ENCODE results near the gene SF3A2.
"Not testable (repeated sequence)": the region's sequence is repeated elsewhere in the genome, so short reads cannot be mapped to it uniquely, and the experiment has no call there.

The SF3A2 gene

DNA sequence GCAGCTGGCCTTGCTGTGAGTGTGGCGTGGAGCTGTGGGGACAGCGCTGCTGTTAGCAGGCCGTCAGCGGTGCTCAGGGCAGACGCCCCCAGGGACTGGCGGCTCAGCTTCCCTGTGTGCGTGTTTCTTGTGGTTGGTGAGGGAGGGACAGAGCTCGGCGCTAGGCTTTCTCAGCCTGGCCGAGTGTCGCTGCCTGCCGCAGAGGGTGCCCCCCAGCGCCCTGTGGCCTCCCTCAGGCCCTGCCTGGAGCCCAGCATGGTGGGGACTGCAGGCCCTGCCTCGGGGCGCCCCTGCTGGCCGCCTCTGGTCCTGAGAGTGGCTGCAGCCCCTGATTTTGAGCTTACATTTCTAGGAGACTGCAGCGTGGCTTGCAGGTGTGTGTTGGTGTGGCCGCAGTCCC, 37.4 kb upstream of the SF3A2 start:
- no peaks in the 10 kb centered on the region for H3K4me1 ChIP-seq (ENCODE audit: insufficient read depth, low read length)
- H3K9me3 ChIP-seq (ENCODE audit: control insufficient read depth, insufficient read depth, low read length), result no peaks in the 10 kb centered on the region
- H3K36me3 ChIP-seq (ENCODE audit: insufficient read depth, low read length), result 0 out of 2 replicates have a peak, but pooled peaks cover 5% of the 10 kb centered on the region
- no peak overlapping the region for H3K9ac ChIP-seq (ENCODE audit: low read depth, low read length)

DNA sequence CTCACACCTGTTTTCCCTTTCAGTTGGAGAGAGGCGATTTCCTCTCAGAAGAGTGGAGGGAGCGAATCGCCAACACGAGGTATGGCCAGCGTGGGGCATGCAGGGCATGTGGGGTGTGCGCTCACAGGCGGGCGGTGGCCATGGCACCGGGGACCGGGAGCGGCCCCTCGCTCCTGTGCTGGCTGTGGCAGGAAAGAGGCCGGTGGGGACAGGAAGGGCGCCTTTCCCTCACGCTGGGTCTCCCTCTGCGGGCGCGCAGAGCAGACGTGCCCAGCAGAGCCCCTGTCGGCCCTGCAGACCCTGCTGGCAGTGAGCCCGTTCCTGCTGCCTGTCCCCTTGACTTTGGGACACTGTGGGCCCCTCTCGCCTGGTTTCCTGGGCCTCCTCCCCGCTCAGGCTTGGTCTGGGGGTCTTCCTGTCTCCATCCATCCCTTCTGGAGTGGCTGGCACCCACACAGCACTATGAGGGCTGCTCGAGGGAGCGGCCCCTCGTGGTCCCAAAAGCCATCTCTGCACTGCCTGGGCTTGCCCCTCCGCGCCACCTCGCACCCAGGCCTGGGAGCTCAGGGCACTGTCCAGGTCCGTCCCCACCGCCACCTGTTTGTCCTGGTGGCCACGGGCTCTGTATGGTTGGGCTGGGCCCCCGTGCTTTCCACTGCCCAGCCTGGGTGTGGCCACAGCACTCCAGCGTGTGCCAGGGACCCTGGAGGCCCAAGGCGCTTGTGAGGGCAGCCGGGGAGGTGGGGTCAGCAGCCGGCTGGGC, 36.6 kb upstream of the SF3A2 start:
- H3K9me3 ChIP-seq (ENCODE audit: control insufficient read depth, insufficient read depth, low read length), result no peaks in the 10 kb centered on the region
- no peak overlapping the region for H3K9ac ChIP-seq (ENCODE audit: low read depth, low read length)
- H3K4me1 ChIP-seq (ENCODE audit: insufficient read depth, low read length), result no peaks in the 10 kb centered on the region
- 0 out of 2 replicates have a peak, but pooled peaks cover 5% of the 10 kb centered on the region for H3K36me3 ChIP-seq (ENCODE audit: insufficient read depth, low read length)

DNA sequence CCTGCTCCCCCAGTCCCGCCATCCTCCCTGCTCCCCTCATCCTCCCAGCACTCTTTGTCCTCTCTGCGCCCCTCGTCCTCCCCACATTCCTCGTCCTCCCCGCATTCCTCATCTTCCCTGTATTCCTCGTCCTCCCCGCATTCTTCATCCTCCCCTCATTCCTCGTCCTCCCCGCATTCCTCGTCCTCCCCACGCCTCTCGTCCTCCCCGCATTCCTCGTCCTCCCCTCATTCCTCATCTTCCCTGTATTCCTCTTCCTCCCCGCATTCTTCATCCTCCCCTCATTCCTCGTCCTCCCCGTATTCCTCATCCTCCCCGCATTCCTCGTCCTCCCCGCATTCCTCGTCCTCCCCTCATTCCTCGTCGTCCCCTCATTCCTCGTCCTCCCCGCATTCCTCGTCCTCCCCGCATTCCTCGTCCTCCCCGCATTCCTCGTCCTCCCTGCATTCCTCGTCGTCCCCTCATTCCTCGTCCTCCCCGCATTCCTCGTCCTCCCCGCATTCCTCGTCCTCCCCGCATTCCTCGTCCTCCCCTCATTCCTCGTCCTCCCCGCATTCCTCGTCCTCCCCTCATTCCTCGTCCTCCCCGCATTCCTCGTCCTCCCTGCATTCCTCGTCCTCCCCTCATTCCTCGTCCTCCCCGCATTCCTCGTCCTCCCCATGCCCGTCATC, 35.9 kb upstream of the SF3A2 start:
- not testable (repeated sequence) for H3K36me3 ChIP-seq (ENCODE audit: insufficient read depth, low read length); H3K9ac ChIP-seq (ENCODE audit: low read depth, low read length); H3K9me3 ChIP-seq (ENCODE audit: control insufficient read depth, insufficient read depth, low read length); H3K4me1 ChIP-seq (ENCODE audit: insufficient read depth, low read length)

DNA sequence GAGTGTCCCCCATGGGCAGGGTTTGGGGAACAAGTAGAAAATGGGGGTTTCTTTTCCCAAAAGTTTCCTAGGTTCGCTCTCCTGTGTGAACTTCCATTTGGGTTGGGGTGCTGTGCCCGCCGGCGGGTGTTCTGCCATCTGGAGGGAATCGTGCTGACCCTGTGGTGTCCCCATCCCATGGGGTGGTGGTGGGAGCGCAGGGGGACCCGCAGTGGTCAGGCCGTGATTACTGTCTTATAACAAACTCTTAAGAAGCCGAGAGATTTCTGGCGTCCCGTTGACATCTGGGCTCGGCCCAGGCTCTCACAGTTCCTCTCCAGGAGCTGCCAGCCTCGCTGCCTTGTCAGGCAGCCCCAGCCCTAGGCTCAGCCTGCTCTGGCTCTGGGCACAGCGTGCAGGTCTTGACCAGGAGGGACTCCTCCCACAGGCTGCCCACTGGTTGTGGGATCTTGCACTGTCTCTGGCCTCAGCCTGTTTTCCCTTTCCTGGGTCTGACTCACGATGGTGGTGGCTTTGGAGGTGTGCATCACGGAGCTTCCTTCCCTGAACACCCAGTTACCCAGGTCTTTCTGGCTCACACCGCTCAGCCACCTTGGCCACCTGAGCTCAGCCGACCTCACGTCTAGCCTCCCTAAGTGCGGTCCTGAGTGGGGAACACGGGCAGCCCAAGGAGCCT, 35.0 kb upstream of the SF3A2 start:
- Histone ChIP-seq H3K4me1 (ENCODE audit: insufficient read depth, low read length) (no peaks in the 10 kb centered on the region), H3K9ac (ENCODE audit: low read depth, low read length) (no peak overlapping the region), H3K9me3 (ENCODE audit: control insufficient read depth, insufficient read depth, low read length) (no peaks in the 10 kb centered on the region), H3K36me3 (ENCODE audit: insufficient read depth, low read length) (0 out of 2 replicates have a peak, but pooled peaks cover 5% of the 10 kb centered on the region)

DNA sequence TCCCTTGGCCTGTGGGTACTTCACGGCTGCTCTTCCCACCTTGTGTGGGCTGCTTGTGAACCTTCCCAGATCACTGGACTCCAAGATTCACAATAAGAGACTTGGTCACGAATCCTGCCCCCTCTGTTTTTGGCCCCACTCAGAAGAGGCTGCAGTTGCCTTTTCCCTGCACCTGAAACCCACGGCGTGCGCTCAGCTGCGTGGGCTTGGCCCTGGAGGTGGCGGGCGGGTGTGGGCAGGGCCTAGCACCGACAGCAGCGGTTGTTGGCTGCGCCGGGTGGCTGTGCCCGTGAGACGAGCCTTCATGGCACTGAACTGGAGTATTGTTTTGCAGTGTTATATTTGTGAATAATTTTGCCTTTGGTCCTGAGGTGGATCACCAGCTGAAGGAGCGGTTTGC, 34.3 kb upstream of the SF3A2 start:
- H3K36me3 ChIP-seq (ENCODE audit: insufficient read depth, low read length), result 0 out of 2 replicates have a peak, but pooled peaks cover 5% of the 10 kb centered on the region
- H3K9ac ChIP-seq (ENCODE audit: low read depth, low read length), result no peak overlapping the region
- H3K9me3 ChIP-seq (ENCODE audit: control insufficient read depth, insufficient read depth, low read length), result no peaks in the 10 kb centered on the region
- no peaks in the 10 kb centered on the region for H3K4me1 ChIP-seq (ENCODE audit: insufficient read depth, low read length)

DNA sequence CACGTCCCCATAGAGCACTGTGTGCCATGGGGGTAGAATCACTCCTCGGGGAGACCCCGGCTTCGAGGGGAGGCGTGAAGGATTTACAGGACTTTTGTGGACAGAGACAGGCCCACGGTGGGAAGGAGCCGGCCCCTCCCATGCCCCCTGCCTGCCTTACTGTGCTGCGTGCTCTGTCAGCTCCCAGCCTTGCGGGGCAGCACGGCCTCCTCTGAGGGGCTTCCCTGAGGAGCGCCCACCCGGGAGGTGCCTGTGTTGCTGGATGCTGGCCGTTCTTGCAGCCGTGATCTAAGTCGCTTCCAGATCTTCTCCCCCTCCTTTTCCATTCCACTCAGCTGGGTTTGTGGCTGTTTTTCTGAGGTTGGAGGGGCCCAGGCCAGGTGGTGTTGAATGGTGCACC, 29.6 kb upstream of the SF3A2 start:
- Histone ChIP-seq H3K9me3 (ENCODE audit: control insufficient read depth, insufficient read depth, low read length) (no peaks in the 10 kb centered on the region), H3K4me1 (ENCODE audit: insufficient read depth, low read length) (peaks cover 4% of the 10 kb centered on the region; the same call in 1 of the 2 replicates), H3K9ac (ENCODE audit: low read depth, low read length) (no peak overlapping the region), H3K36me3 (ENCODE audit: insufficient read depth, low read length) (no peaks in the 10 kb centered on the region)

DNA sequence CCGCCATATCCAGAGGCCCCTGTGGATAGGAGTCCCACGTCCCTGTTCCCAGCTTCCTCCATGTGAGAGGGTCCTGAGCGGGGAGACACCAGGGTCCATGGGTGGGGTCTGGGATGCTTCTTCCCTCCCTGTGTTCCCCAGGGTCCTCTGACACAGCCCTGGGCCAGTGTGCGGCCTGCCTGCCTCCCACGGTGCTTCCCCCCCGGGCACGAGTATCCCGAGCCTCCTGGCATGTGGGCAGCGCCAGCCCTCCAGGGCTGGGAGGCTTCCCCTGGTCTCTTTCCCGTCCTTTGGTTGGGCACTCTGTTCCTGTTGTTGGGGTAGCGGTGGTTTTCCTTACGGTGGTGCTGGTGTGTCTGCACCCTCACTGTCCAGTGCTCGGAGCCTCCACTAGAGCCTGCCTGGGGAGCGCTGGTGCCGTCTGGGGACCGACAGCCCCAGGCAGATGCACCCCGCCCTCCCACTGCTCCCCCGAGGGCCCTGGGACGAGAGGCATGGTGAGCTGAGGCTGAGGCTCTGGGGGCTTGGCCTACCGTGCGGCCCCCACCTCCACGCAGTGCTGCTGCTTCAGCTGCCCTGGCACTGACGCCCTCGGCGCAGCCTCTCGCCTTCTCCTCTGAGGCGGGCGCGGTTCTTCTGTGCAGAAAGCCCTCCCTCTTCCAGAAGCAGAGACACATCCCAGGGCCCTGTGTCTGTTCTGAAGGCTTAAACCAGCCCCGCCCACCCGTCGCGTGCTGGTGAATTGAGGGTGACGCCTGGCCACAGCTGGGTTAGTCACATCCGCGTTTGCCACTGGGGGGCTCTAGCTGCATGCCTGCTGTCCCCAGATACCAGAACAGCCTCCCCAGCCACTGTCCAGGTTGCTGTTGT, 28.4 kb upstream of the SF3A2 start:
- no peaks in the 10 kb centered on the region for H3K36me3 ChIP-seq (ENCODE audit: insufficient read depth, low read length)
- no peak overlapping the region for H3K9ac ChIP-seq (ENCODE audit: low read depth, low read length)

DNA sequence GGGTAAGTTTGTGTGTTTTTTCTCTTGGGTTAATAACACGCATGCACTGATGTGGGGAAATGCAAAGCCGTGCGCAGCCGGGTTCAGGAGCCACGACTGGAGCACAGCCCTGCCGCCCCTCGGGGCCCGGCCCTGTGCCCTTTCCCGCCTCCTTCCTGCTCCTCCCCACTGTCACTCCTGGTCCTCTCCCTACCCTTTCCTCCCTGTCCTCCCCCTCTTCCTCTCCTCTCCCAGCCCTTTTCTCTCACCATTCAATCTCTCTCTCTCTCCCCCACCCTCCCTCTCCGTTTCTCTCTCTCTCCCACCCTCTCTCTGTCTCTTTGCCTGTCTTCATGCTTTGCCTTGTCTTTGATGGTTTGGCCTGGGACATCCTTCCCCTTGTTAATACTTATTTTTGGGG, 27.6 kb upstream of the SF3A2 start:
- Histone ChIP-seq H3K4me1 (ENCODE audit: insufficient read depth, low read length) (peaks cover 4% of the 10 kb centered on the region; the same call in 1 of the 2 replicates), H3K9ac (ENCODE audit: low read depth, low read length) (no peak overlapping the region), H3K36me3 (ENCODE audit: insufficient read depth, low read length) (no peaks in the 10 kb centered on the region)

More for the DNA sequence above, 28.4 kb upstream of the SF3A2 start:
- H3K9me3 ChIP-seq (ENCODE audit: control insufficient read depth, insufficient read depth, low read length), result no peaks in the 10 kb centered on the region
- peaks cover 4% of the 10 kb centered on the region; the same call in 1 of the 2 replicates for H3K4me1 ChIP-seq (ENCODE audit: insufficient read depth, low read length)

DNA sequence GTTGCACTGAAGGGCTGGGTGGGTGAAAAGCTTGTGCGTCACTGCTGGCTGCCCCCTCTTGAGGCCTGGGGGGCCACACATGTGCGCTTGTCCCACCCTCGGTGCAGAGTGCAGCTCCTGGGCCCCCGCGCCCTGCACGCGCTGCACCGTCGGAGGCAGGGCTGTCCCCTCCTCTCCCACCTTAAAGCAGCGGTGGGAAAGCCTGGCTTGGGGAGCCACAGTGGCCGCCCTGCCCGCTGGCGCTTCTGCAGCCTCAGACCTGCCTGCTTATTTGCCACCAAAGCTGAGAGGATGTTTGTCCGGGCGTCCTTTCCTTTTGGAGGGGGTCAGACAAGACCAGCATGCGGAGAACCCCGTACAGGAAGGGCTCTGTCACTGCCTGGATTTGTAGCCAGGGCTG, 27.2 kb upstream of the SF3A2 start:
- Histone ChIP-seq H3K9ac (ENCODE audit: low read depth, low read length) (no peak overlapping the region), H3K36me3 (ENCODE audit: insufficient read depth, low read length) (no peaks in the 10 kb centered on the region), H3K4me1 (ENCODE audit: insufficient read depth, low read length) (peaks cover 4% of the 10 kb centered on the region; the same call in 1 of the 2 replicates), H3K9me3 (ENCODE audit: control insufficient read depth, insufficient read depth, low read length) (no peaks in the 10 kb centered on the region)

More for the DNA sequence above, 27.6 kb upstream of the SF3A2 start:
- H3K9me3 ChIP-seq (ENCODE audit: control insufficient read depth, insufficient read depth, low read length), result no peaks in the 10 kb centered on the region

DNA sequence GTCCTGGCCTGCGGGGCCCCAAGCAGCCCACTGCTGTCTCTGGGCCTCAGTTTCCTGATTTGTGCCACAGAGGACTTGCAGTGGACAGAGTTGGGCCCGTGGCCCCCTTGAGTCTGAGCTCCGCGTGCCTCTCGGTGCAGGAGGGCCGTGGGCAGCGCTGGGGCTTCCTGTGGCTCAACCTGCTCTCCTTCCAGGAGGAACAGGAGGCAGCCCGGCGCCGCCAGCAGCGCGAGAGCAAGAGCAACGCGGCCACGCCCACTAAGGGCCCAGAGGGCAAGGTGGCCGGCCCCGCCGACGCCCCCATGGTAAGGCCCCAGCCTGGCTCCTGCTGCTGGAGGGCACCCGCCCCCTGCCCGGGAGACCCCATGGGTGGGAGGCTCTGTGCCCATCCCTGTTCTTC, 26.4 kb upstream of the SF3A2 start:
- Histone ChIP-seq H3K9ac (ENCODE audit: low read depth, low read length) (no peak overlapping the region), H3K36me3 (ENCODE audit: insufficient read depth, low read length) (no peaks in the 10 kb centered on the region), H3K4me1 (ENCODE audit: insufficient read depth, low read length) (peaks cover 4% of the 10 kb centered on the region; the same call in 1 of the 2 replicates), H3K9me3 (ENCODE audit: control insufficient read depth, insufficient read depth, low read length) (no peaks in the 10 kb centered on the region)

DNA sequence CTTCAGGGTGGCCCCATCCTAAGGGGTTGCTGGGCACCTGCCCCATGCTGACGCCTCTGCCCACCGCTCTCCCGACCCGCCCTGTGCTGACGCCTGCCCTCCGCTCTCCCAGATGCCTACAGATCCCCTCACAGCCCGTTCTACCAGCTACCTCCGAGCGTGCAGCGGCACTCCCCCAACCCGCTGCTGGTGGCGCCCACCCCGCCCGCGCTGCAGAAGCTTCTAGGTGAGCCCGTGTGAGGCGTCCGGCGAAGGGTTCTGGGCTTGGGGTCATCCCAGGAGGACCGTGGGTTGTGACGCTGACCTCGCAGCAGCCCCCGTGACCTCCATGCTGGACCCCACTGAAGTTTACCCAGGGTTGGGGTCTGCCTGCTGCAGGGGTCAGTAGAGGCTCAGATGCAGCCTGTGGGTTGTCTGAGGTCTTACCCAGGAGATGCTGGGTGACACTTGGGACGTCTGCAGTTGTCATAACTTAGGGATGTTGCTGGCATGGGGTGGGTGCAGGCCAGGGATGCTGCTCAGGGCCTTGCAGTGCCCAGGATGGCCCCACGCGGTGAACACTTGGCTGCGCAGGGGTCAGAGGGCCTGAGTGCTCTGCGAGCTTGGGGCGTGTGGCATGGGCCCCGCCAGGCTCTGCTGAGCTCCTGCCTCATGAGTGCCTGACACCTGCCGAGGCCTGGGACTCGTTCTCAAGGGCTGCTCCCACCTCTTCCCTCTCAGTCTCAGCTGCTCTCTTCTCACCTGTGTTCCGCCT, 25.5 kb upstream of the SF3A2 start:
- Histone ChIP-seq H3K36me3 (ENCODE audit: insufficient read depth, low read length) (no peaks in the 10 kb centered on the region), H3K9me3 (ENCODE audit: control insufficient read depth, insufficient read depth, low read length) (no peaks in the 10 kb centered on the region), H3K9ac (ENCODE audit: low read depth, low read length) (no peak overlapping the region), H3K4me1 (ENCODE audit: insufficient read depth, low read length) (peaks cover 4% of the 10 kb centered on the region; the same call in 1 of the 2 replicates)

DNA sequence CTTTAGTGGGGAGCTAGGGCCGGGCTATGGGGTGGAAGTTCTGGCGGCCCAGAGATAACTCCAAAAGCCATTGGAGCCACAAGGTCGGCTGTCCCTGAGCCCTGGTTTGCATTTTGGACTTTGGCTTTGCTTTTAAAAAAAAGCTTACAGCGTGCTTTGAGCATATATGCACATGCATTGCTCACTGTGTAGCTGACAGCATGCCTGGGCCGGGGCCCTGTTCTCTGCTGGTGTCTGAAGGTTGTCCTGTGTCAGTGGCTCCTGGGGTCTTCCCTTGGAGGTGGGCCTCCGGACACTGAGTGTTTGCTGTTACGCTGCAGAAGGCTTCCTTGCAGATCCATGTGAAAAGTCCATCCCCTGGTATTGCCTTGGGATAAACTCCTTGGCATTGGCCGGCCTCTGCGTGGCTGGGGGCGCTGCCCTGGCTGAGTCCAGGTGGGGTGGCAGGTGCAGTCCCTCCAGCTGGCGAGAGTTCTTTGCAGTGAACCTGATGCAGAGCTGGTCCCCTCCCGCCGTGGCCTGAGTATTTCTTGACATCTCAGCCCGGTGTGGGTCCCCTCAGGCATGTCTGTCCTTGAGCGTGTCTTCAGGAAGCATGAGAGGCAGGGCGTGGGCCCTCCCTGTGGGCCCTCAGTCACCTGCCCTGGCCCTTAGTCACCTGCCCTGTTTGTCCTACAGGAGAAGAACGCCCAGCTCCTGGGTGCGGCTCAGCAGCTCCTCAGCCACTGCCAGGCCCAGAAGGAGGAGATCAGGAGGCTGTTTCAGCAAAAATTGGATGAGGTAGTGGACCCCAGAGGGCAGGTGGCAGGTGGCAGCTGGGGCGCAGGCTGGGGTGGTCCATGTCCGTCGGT, 23.5 kb upstream of the SF3A2 start:
- H3K9me3 ChIP-seq (ENCODE audit: control insufficient read depth, insufficient read depth, low read length), result no peaks in the 10 kb centered on the region
- H3K4me1 ChIP-seq (ENCODE audit: insufficient read depth, low read length), result peaks cover 4% of the 10 kb centered on the region; the same call in 1 of the 2 replicates
- H3K36me3 ChIP-seq (ENCODE audit: insufficient read depth, low read length), result peaks cover 5% of the 10 kb centered on the region; the same call in 1 of the 2 replicates
- H3K9ac ChIP-seq (ENCODE audit: low read depth, low read length), result no peak overlapping the region
